Measurements from ENCODE around the gene PNP. TPM values are rescaled to one million over a fixed set of nuclear protein-coding genes. Genes with fewer than 3 reads are reported as not detected.
A peak's percentile ranks its signal among the peaks of the same experiment; 100 is the strongest.

The PNP gene
- total and polyA plus RNA-seq, 2 donors, result 12.5 to 25.9 TPM

- WGBS, result under 1% methylated on average over 67 of the region's 67 CpGs
- Histone ChIP-seq H3K27ac (ENCODE audit: low read depth) (peak within 1 kb of the TSS; percentile 94), H3K36me3 (ENCODE audit: insufficient read depth) (peaks cover 2% of the 10 kb centered on the region), H3K4me3 (ENCODE audit: low read depth, low read length) (peak within 1 kb of the TSS; percentile 94), H3K4me1 (ENCODE audit: insufficient read depth) (no peaks in the 10 kb centered on the region)
- DNase-seq (ENCODE audit: extremely low spot score), result peak; percentile 99
These were observed 7.7 kb upstream of the PNP start, which contains the start of gene PIP4P1 for GRCh38 chr14:20461225-20462141. Gene PIP4P1, minus strand, starts transcription at chr14:20461434. Its CDS starts 109 bp downstream, at chr14:20461325.

- no peak for DNase-seq (ENCODE audit: extremely low spot score)
- H3K36me3 ChIP-seq (ENCODE audit: insufficient read depth), result no peaks in the 10 kb centered on the region
- 27% methylated on average over 16 of the region's 16 CpGs for WGBS
- H3K4me3 ChIP-seq (ENCODE audit: low read depth, low read length), result peak overlapping the region; percentile 63
- H3K27ac ChIP-seq (ENCODE audit: low read depth), result no peak overlapping the region
- no peaks in the 10 kb centered on the region for H3K4me1 ChIP-seq (ENCODE audit: insufficient read depth)
These were observed 403 bp upstream of the PNP start for GRCh38 chr14:20468764-20469241.

GRCh38 chr14:20469890-20470602, 840 bp downstream of the PNP start:
- Histone ChIP-seq H3K4me1 (ENCODE audit: insufficient read depth) (no peaks in the 10 kb centered on the region), H3K4me3 (ENCODE audit: low read depth, low read length) (peak overlapping the region; percentile 63), H3K27ac (ENCODE audit: low read depth) (peak overlapping the region; percentile 70), H3K36me3 (ENCODE audit: insufficient read depth) (no peaks in the 10 kb centered on the region)
- 3% methylated on average over 12 of the region's 12 CpGs for WGBS
- DNase-seq (ENCODE audit: extremely low spot score), result no peak

GRCh38 chr14:20470603-20470901, 1.3 kb downstream of the PNP start:
- Histone ChIP-seq H3K4me1 (ENCODE audit: insufficient read depth) (no peaks in the 10 kb centered on the region), H3K4me3 (ENCODE audit: low read depth, low read length) (no peak overlapping the region), H3K36me3 (ENCODE audit: insufficient read depth) (no peaks in the 10 kb centered on the region), H3K27ac (ENCODE audit: low read depth) (no peak overlapping the region)
- no peak for DNase-seq (ENCODE audit: extremely low spot score)
- WGBS, result 1% methylated on average over 2 of the region's 2 CpGs

- no peak for DNase-seq (ENCODE audit: extremely low spot score)
- no peak overlapping the region for H3K4me3 ChIP-seq (ENCODE audit: low read depth, low read length)
- H3K4me1 ChIP-seq (ENCODE audit: insufficient read depth), result no peaks in the 10 kb centered on the region
- WGBS, result 87% methylated on average over 2 of the region's 2 CpGs
- no peak overlapping the region for H3K27ac ChIP-seq (ENCODE audit: low read depth)
- no peaks in the 10 kb centered on the region for H3K36me3 ChIP-seq (ENCODE audit: insufficient read depth)
These were observed 3.4 kb downstream of the PNP start for GRCh38 chr14:20472536-20473169.

- 70% methylated on average over 5 of the region's 5 CpGs for WGBS
- Histone ChIP-seq H3K27ac (ENCODE audit: low read depth) (no peak overlapping the region), H3K4me3 (ENCODE audit: low read depth, low read length) (no peak overlapping the region), H3K4me1 (ENCODE audit: insufficient read depth) (no peaks in the 10 kb centered on the region), H3K36me3 (ENCODE audit: insufficient read depth) (no peaks in the 10 kb centered on the region)
- no peak for DNase-seq (ENCODE audit: extremely low spot score)
These were observed 7.6 kb downstream of the PNP start for GRCh38 chr14:20476776-20477175.

DNA sequence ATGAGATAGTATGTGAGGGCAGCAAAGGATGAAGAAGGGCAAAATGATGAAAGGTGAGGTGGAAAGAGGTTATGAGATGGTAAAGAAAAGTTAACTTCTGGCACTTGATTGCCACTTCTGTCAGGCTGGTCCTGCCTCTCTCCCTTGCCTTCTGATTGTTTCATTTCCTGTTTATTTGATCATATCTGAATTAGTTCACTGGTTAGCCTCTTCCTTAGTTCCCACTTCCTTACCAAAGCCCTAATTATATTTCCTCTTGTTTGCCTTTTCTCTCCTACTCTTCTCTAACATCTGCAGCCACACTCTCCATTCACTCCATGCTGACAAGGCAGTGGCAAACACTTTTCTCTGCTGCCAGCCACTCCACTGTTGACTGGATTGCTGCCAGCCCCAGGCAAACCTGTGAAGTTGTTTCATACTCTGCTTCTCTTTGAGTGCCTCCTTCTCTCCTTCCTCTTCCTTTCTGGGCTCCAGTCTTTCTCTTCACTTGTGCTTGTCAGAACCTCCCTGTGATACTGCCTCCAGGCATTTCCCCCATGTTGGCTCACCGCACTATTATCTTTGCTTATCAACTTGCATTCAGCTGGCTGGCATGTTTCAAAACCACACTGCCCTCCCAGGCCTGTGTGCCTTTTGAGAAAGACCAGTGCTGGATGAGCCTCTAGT, 8.1 kb downstream of the PNP start:
- H3K4me3 ChIP-seq (ENCODE audit: low read depth, low read length), result no peak overlapping the region
- H3K36me3 ChIP-seq (ENCODE audit: insufficient read depth), result no peaks in the 10 kb centered on the region
- peak overlapping the region; percentile 11 for H3K27ac ChIP-seq (ENCODE audit: low read depth)
- no peaks in the 10 kb centered on the region for H3K4me1 ChIP-seq (ENCODE audit: insufficient read depth)
- WGBS, result 32% methylated on average over 1 of the region's 1 CpG
- DNase-seq (ENCODE audit: extremely low spot score), result no peak

GRCh38 chr14:20478894-20479293, 9.7 kb downstream of the PNP start:
- Histone ChIP-seq H3K4me1 (ENCODE audit: insufficient read depth) (no peaks in the 10 kb centered on the region), H3K36me3 (ENCODE audit: insufficient read depth) (no peaks in the 10 kb centered on the region), H3K27ac (ENCODE audit: low read depth) (no peak overlapping the region), H3K4me3 (ENCODE audit: low read depth, low read length) (no peak overlapping the region)
- DNase-seq (ENCODE audit: extremely low spot score), result no peak
- 90% methylated on average over 2 of the region's 2 CpGs for WGBS

- H3K4me3 ChIP-seq (ENCODE audit: low read depth, low read length), result no peak overlapping the region
- DNase-seq (ENCODE audit: extremely low spot score), result no peak
- no peaks in the 10 kb centered on the region for H3K4me1 ChIP-seq (ENCODE audit: insufficient read depth)
- H3K36me3 ChIP-seq (ENCODE audit: insufficient read depth), result no peaks in the 10 kb centered on the region
- WGBS, result 78% methylated on average over 5 of the region's 5 CpGs
- H3K27ac ChIP-seq (ENCODE audit: low read depth), result no peak overlapping the region
These were observed 13.2 kb downstream of the PNP start for GRCh38 chr14:20482382-20482781.

DNA sequence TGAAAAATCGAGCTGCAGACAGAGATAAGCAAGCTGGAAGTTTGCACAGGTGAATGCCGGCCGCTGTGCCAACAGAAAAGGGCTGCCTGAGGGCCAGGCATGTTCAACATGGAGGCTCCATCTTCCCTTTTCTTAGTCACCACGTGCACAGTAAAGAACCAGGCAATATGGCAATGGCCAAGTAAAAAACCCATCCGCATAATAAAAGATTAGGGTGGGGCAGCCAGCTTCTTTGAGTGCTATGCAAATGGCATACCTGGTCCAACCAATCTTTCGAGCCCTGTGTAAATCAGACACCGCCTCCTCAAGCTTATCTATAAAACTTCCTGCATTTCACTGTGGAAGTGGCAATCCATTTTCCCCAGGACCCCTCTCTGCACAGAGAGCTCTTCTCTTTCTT, 16.7 kb downstream of the PNP start:
- 66% methylated on average over 7 of the region's 7 CpGs for WGBS
- H3K27ac ChIP-seq (ENCODE audit: low read depth), result no peak overlapping the region
- DNase-seq (ENCODE audit: extremely low spot score), result no peak
- H3K4me1 ChIP-seq (ENCODE audit: insufficient read depth), result no peaks in the 10 kb centered on the region
- H3K36me3 ChIP-seq (ENCODE audit: insufficient read depth), result no peaks in the 10 kb centered on the region
- no peak overlapping the region for H3K4me3 ChIP-seq (ENCODE audit: low read depth, low read length)

DNA sequence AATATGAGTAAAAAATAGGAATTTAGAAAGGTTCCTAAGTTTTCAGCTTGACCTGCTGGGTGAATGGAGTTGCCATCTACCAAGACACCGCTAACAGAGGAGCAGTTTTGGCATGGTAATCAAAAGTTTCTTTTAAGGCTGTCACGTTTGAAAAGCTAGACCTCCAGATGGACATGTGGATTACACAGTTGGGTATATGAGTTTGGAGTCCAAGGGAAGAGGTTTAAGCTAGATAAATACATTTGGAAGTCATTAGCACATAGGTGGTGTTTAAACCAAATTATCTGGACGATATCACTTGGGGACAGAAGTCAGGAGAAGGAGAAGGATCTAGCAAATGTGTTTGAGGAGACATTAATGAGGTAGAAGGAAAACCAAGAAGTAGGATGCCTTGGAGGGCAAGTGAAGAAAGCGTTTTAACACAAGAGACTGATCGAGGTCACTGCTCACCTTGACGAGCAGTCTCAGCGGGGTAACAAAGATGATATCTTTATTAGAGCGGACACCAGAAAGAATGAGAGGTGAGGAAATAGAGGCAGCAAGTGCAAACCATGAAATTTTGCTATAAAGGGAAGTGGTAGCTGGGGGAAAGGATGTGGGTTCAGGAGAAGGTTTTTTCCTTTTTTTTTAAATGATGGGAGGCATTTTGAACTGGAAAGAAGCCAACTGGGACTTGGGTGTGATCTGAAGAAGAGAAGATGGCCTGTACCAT, 17.6 kb downstream of the PNP start:
- Histone ChIP-seq H3K36me3 (ENCODE audit: insufficient read depth) (no peaks in the 10 kb centered on the region), H3K4me1 (ENCODE audit: insufficient read depth) (no peaks in the 10 kb centered on the region), H3K27ac (ENCODE audit: low read depth) (no peak overlapping the region), H3K4me3 (ENCODE audit: low read depth, low read length) (no peak overlapping the region)
- DNase-seq (ENCODE audit: extremely low spot score), result no peak
- WGBS, result 71% methylated on average over 8 of the region's 8 CpGs

DNA sequence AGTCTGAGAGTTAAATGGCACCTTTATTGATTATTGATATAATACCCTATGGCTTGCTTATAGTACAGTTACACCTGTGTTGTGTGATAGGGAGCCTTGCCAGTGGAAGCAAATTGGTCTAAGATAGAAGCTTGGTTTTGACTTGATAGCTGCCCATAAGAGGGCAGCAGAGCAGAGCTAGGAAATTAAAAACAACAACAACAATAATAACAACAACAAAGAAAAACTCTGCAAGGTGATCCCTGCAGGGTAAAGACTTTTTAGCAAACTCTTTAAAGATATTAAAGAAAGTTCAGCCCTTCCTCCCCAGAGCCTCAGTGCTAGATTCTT, 18.2 kb downstream of the PNP start:
- Histone ChIP-seq H3K4me1 (ENCODE audit: insufficient read depth) (no peaks in the 10 kb centered on the region), H3K4me3 (ENCODE audit: low read depth, low read length) (no peak overlapping the region), H3K27ac (ENCODE audit: low read depth) (no peak overlapping the region), H3K36me3 (ENCODE audit: insufficient read depth) (no peaks in the 10 kb centered on the region)
- no peak for DNase-seq (ENCODE audit: extremely low spot score)
